Measurements from ENCODE around the gene HPD. TPM values are rescaled to one million over a fixed set of nuclear protein-coding genes. Genes with fewer than 3 reads are reported as not detected.
"Not testable (repeated sequence)": the region's sequence is repeated elsewhere in the genome, so short reads cannot be mapped to it uniquely, and the experiment has no call there.

The HPD gene
- total and polyA plus RNA-seq, 9 donors, result 1.2 to 7.2 (median 4.0) TPM

GRCh38 chr12:121898287-121898686, 39.6 kb upstream of the HPD start:
- H3K9me3 ChIP-seq, result no peaks in the 10 kb centered on the region
- no peak for DNase-seq
- intact Hi-C loops (cut with DNase I), result loop anchor here in 2 of 4 donors (10.0 kb wide), 2 partner anchors 63 to 203 kb away; no protein-coding TSS in a partner anchor
- no peaks in the 10 kb centered on the region for H3K27me3 ChIP-seq
- no peaks in the 10 kb centered on the region for H3K4me1 ChIP-seq (ENCODE audit: insufficient read depth)
- WGBS, 3 donors, result 54 to 92% (median 90%) methylated on average over 5 of the region's 5 CpGs
- no peak overlapping the region for H3K4me3 ChIP-seq
- peaks cover under 1% of the 10 kb centered on the region for H3K36me3 ChIP-seq
- TF ChIP-seq POLR2A (IDR thresholded peaks at IDR 0.05) (no peak), EP300 (IDR thresholded peaks at IDR 0.05) (no peak)
- TF ChIP-seq, protein P1, sequence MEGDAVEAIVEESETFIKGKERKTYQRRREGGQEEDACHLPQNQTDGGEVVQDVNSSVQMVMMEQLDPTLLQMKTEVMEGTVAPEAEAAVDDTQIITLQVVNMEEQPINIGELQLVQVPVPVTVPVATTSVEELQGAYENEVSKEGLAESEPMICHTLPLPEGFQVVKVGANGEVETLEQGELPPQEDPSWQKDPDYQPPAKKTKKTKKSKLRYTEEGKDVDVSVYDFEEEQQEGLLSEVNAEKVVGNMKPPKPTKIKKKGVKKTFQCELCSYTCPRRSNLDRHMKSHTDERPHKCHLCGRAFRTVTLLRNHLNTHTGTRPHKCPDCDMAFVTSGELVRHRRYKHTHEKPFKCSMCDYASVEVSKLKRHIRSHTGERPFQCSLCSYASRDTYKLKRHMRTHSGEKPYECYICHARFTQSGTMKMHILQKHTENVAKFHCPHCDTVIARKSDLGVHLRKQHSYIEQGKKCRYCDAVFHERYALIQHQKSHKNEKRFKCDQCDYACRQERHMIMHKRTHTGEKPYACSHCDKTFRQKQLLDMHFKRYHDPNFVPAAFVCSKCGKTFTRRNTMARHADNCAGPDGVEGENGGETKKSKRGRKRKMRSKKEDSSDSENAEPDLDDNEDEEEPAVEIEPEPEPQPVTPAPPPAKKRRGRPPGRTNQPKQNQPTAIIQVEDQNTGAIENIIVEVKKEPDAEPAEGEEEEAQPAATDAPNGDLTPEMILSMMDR (IDR thresholded peaks at IDR 0.05), result no peak
- no peak overlapping the region for H3K27ac ChIP-seq

DNA sequence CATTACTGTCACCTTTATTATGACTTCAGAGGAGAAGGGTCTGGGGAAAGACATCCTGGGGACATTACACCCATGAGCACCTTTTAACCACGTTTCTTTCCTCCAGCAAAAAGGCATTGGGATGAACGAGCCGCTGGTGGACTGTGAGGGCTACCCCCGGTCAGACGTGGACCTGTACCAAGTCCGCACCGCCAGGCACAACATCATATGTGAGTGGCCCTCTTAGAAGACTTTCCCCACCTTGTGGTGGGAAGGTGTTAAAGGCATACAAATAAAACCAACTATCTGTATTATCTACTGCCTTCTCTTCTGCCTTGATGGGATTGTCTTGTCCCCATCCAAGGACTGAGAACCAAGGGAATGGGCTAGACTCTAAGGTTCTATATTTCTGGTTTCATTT, 36.0 kb upstream of the HPD start:
- Histone ChIP-seq H3K27me3 (no peaks in the 10 kb centered on the region), H3K9me3 (no peaks in the 10 kb centered on the region), H3K4me3 (no peak overlapping the region), H3K27ac (no peak overlapping the region), H3K36me3 (no peaks in the 10 kb centered on the region), H3K4me1 (ENCODE audit: insufficient read depth) (peaks cover 5% of the 10 kb centered on the region)
- WGBS, 3 donors, result 20 to 29% (median 29%) methylated on average over 7 of the region's 7 CpGs
- intact Hi-C loops (cut with DNase I), result loop anchor here in 3 of 4 donors (5.0 to 10.0 kb wide), 3 partner anchors 60 to 200 kb away; no protein-coding TSS in a partner anchor
- DNase-seq, result peak in 4 of 5 donors; percentile 37 to 63 (median 48)
- TF ChIP-seq EP300 (IDR thresholded peaks at IDR 0.05), result no peak
- TF ChIP-seq POLR2A (IDR thresholded peaks at IDR 0.05), result no peak
- TF ChIP-seq, protein P1 (IDR thresholded peaks at IDR 0.05), result peak in 2 of 3 donors; percentile 9 to 49

DNA sequence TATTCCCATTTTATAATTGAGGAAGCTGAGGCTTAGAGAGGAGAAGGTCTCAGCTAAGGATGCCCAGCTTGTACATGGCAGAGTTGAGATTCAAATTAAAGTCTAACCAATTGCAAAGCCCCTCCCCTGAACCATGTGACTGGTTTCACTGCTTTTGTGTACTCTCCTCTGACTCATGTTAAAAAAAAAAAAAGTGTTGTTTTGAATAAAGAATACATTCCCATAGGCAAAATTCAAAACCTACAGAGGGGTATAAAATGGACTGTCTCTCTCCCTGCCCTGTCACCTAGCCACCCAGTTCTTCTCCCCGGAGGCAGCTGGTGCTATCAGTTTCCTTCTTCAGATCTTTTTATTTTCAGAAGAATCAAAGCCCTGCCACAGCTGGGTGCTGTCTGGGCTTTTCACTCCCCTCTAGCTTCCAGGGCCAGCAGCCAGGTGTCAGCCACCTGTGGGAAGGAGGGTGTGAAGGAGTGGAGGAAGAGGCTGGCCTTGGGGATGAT, 35.4 kb upstream of the HPD start:
- H3K27ac ChIP-seq, result peak overlapping the region in 1 of 2 donors; percentile 30
- no peaks in the 10 kb centered on the region for H3K27me3 ChIP-seq
- no peaks in the 10 kb centered on the region for H3K36me3 ChIP-seq
- no peak overlapping the region for H3K4me3 ChIP-seq
- DNase-seq, result peak in 2 of 5 donors; percentile 34 to 40
- WGBS, 3 donors, result 0 to 15% (median 5%) methylated on average over 1 of the region's 1 CpG
- H3K9me3 ChIP-seq, result no peaks in the 10 kb centered on the region
- intact Hi-C loops (cut with DNase I), result loop anchor here in 3 of 4 donors (5.0 to 10.0 kb wide), 3 partner anchors 59 to 199 kb away; no protein-coding TSS in a partner anchor
- peaks cover 9% of the 10 kb centered on the region for H3K4me1 ChIP-seq (ENCODE audit: insufficient read depth)
- TF ChIP-seq POLR2A (IDR thresholded peaks at IDR 0.05) (no peak), EP300 (IDR thresholded peaks at IDR 0.05) (no peak)
- TF ChIP-seq, protein P1 (IDR thresholded peaks at IDR 0.05), result no peak

DNA sequence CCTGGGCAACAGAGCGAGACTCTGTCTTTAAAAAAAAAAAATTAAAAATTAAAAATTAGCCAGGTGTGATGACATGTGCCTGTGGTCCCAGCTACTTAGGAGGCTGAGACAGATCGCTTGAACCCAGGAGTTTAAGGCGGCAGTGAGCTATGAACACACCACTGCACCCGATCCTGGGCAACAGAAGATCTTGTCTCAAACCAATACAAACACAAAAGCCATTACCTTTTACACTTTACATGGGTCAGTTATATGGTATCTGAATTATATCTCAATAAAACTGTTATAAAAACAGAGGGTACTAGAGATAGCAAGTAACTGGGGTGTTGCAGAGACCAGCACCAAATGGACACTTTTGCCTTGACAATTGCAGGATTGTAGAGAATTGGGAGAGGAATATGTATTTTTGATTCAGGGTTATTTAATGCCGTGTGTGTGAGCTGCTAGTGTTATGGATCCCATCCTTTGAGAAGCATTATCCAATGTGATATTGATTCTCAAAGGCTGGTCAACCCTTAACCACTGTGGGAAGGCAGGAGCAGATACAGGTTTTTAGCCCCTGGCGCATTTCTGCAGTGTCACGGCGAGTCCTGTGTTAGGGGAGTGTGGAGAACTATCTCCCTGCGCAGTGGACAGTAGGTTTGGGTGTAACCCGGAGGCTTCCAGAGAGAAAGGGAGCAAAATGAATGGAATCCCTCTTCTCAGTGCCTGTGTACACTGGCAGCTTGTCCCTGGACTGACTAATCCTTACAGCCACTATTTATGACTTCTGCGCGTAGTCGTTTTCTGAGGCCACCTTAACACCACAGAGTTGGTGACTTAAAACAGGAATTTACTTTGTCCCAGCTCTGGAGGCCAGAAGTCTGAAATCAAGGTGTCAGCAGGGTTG, 34.3 kb upstream of the HPD start:
- no peak for DNase-seq
- no peak for TF ChIP-seq POLR2A (IDR thresholded peaks at IDR 0.05)
- no peak for TF ChIP-seq EP300 (IDR thresholded peaks at IDR 0.05)
- TF ChIP-seq, protein P1 (IDR thresholded peaks at IDR 0.05), result no peak
- no peaks in the 10 kb centered on the region for H3K9me3 ChIP-seq
- no peak overlapping the region for H3K4me3 ChIP-seq
- intact Hi-C loops (cut with DNase I), result loop anchor here in 3 of 4 donors (5.0 to 10.0 kb wide), 3 partner anchors 58 to 198 kb away; no protein-coding TSS in a partner anchor
- peaks cover 10% of the 10 kb centered on the region for H3K4me1 ChIP-seq (ENCODE audit: insufficient read depth)
- no peaks in the 10 kb centered on the region for H3K27me3 ChIP-seq
- WGBS, 3 donors, result 79 to 81% (median 81%) methylated on average over 13 of the region's 13 CpGs
- H3K27ac ChIP-seq, result no peak overlapping the region
- H3K36me3 ChIP-seq, result no peaks in the 10 kb centered on the region

GRCh38 chr12:121889661-121890060, 31.0 kb upstream of the HPD start:
- peak overlapping the region; percentile 96 for H3K4me3 ChIP-seq
- not testable (repeated sequence) for H3K27me3 ChIP-seq; H3K36me3 ChIP-seq; H3K27ac ChIP-seq; H3K4me1 ChIP-seq (ENCODE audit: insufficient read depth); DNase-seq; H3K9me3 ChIP-seq
- intact Hi-C loops (cut with DNase I), result loop anchor here (2.0 to 10.0 kb wide), 4 partner anchors 55 to 195 kb away; no protein-coding TSS in a partner anchor
- WGBS, 3 donors, result 31 to 33% (median 31%) methylated on average over 6 of the region's 6 CpGs
